Hepatocyte (in vitro differentiated cells): ENCODE results near the gene SHROOM3. TPM values are rescaled to one million over a fixed set of nuclear protein-coding genes. Genes with fewer than 3 reads are reported as not detected.

ENCODE experiments used
- DNase-seq: peaks from one replicate; pipeline ENCODE4 v3.0.0-alpha.2; 2016; ENCODE audit warnings: low spot score
- H2AFZ ChIP-seq: fragments of 200-600 bp; sonication (generic); 2 replicates; pipeline ENCODE4 v1.6.0; 2016; ENCODE audit warnings: antibody characterized with exemption, mild to moderate bottlenecking
- H3K27ac ChIP-seq: fragments of 200-600 bp; sonication (generic); 2 replicates; pipeline ENCODE4 v1.5.1; 2016; ENCODE audit warnings: mild to moderate bottlenecking
- H3K27me3 ChIP-seq: fragments of 200-600 bp; sonication (generic); 2 replicates; pipeline ENCODE4 v1.6.1; 2016
- H3K36me3 ChIP-seq: fragments of 200-600 bp; sonication (generic); replicated peaks from 2 replicates; pipeline ENCODE4 v1.5.1; 2016; ENCODE audit warnings: low read depth; ENCODE audit not compliant: insufficient read depth
- H3K4me1 ChIP-seq: fragments of 200-600 bp; sonication (generic); 2 replicates; pipeline ENCODE4 v1.5.1; 2016; ENCODE audit warnings: mild to moderate bottlenecking, moderate library complexity; ENCODE audit not compliant: insufficient read depth
- H3K4me2 ChIP-seq: fragments of 200-600 bp; sonication (generic); 2 replicates; pipeline ENCODE4 v1.6.0; 2016
- H3K4me3 ChIP-seq: fragments of 200-600 bp; sonication (generic); 2 replicates; pipeline ENCODE4 v1.5.1; 2016; ENCODE audit warnings: mild to moderate bottlenecking
- H3K79me2 ChIP-seq: fragments of 200-600 bp; sonication (generic); 2 replicates; pipeline ENCODE4 v1.6.0; 2017; ENCODE audit warnings: mild to moderate bottlenecking
- H3K9me2 ChIP-seq: fragments of 200-600 bp; sonication (generic); replicated peaks from 2 replicates; pipeline ENCODE4 v1.6.0; 2017; ENCODE audit warnings: mild to moderate bottlenecking; ENCODE audit not compliant: insufficient read depth
- H3K9me3 ChIP-seq: fragments of 200-600 bp; sonication (generic); 2 replicates; pipeline ENCODE4 v1.5.1; 2016; ENCODE audit warnings: low read depth, mild to moderate bottlenecking
- H4K20me1 ChIP-seq: fragments of 200-600 bp; sonication (generic); 2 replicates; pipeline ENCODE4 v1.6.0; 2016; ENCODE audit warnings: mild to moderate bottlenecking; ENCODE audit not compliant: insufficient read depth, poor library complexity, severe bottlenecking
- CTCF ChIP-seq: fragments of 200-600 bp; sonication (generic); IDR thresholded peaks from 2 replicates; pipeline ENCODE4 v1.5.1; 2016; ENCODE audit warnings: antibody characterized with exemption, mild to moderate bottlenecking; ENCODE audit not compliant: poor library complexity
- EZH2 ChIP-seq: fragments of 200-600 bp; sonication (generic); IDR thresholded peaks from 2 replicates; pipeline ENCODE4 v1.6.1; 2016; ENCODE audit warnings: antibody characterized with exemption, mild to moderate bottlenecking, borderline replicate concordance
- EZH2phosphoT487 ChIP-seq: fragments of 200-600 bp; sonication (generic); IDR thresholded peaks from one replicate; pipeline ENCODE4 v1.6.1; 2018; ENCODE audit warnings: antibody characterized with exemption, mild to moderate bottlenecking, low read depth, moderate library complexity; ENCODE audit not compliant: unreplicated experiment, severe bottlenecking
- WGBS: methylation state at CpG from one replicate; pipeline ENCODE4 v1.1.6; 2016; ENCODE audit warnings: low lambda C conversion rate; ENCODE audit errors: missing lambda C conversion rate; 5-methylcytosine and 5-hydroxymethylcytosine counted together
- polyA plus RNA-seq: library from polyadenylated mRNA; unstranded; fragments of >200 nt; fragmentation: Nextera tagmentation; extraction: Ambion mirVana; gene quantifications from 2 replicates; pipeline ENCODE4 v1.2.1, GENCODE V29; 2016
- total RNA-seq: library from RNA; depleted of rRNA; stranded (reverse); fragments of >200 nt; gene quantifications from 2 replicates; pipeline ENCODE4 v1.2.3, GENCODE V29; 2014

Gene SHROOM3
- total and polyA plus RNA-seq, 2 experiments from 2014 or later, result 35.0 to 63.1 TPM

- DNase-seq, result no peak
- no peaks in the 10 kb centered on the region for H3K27me3 ChIP-seq
- no peak overlapping the region for H3K27ac ChIP-seq
- TF ChIP-seq CTCF, result no peak
- no peak for TF ChIP-seq EZH2phosphoT487
- no peak for TF ChIP-seq EZH2
- H4K20me1 ChIP-seq, result no peaks in the 10 kb centered on the region
- WGBS, result 76% methylated on average over 3 of the region's 3 CpGs
- H3K4me1 ChIP-seq, result peaks cover 19% of the 10 kb centered on the region
- H3K4me3 ChIP-seq, result no peak overlapping the region
- peaks cover 7% of the 10 kb centered on the region for H3K9me3 ChIP-seq
- no peak overlapping the region for H2AFZ ChIP-seq
- no peak overlapping the region for H3K4me2 ChIP-seq
- no peaks in the 10 kb centered on the region for H3K79me2 ChIP-seq
- H3K9me2 ChIP-seq, result no peaks in the 10 kb centered on the region
- no peaks in the 10 kb centered on the region for H3K36me3 ChIP-seq
Measured at GRCh38 chr4:76806346-76806745, 371.3 kb downstream of the SHROOM3 start.

GRCh38 chr4:76806757-76807156 is 371.7 kb downstream of the SHROOM3 start:
- H3K9me2 ChIP-seq, result no peaks in the 10 kb centered on the region
- no peak overlapping the region for H3K4me3 ChIP-seq
- no peaks in the 10 kb centered on the region for H4K20me1 ChIP-seq
- 90% methylated on average over 1 of the region's 1 CpG for WGBS
- no peaks in the 10 kb centered on the region for H3K36me3 ChIP-seq
- peaks cover 23% of the 10 kb centered on the region for H3K4me1 ChIP-seq
- no peak overlapping the region for H3K27ac ChIP-seq
- no peak overlapping the region for H3K4me2 ChIP-seq
- no peaks in the 10 kb centered on the region for H3K27me3 ChIP-seq
- TF ChIP-seq CTCF, result no peak
- TF ChIP-seq EZH2, result no peak
- no peak for TF ChIP-seq EZH2phosphoT487
- peaks cover 7% of the 10 kb centered on the region for H3K9me3 ChIP-seq
- H2AFZ ChIP-seq, result no peak overlapping the region
- no peaks in the 10 kb centered on the region for H3K79me2 ChIP-seq
- DNase-seq, result no peak

GRCh38 chr4:76809594-76810305 is 374.7 kb downstream of the SHROOM3 start:
- H3K79me2 ChIP-seq, result no peaks in the 10 kb centered on the region
- H3K4me3 ChIP-seq, result no peak overlapping the region
- H3K9me3 ChIP-seq, result peaks cover 7% of the 10 kb centered on the region
- H3K36me3 ChIP-seq, result no peaks in the 10 kb centered on the region
- no peak overlapping the region for H3K4me2 ChIP-seq
- WGBS, result 86% methylated on average over 10 of the region's 10 CpGs
- no peaks in the 10 kb centered on the region for H3K27me3 ChIP-seq
- H3K9me2 ChIP-seq, result no peaks in the 10 kb centered on the region
- no peak overlapping the region for H3K27ac ChIP-seq
- H4K20me1 ChIP-seq, result no peaks in the 10 kb centered on the region
- peaks cover 6% of the 10 kb centered on the region for H3K4me1 ChIP-seq
- no peak overlapping the region for H2AFZ ChIP-seq
- TF ChIP-seq EZH2phosphoT487, result no peak
- TF ChIP-seq EZH2, result no peak
- TF ChIP-seq CTCF, result no peak
- DNase-seq, result no peak
